Measurements from ENCODE around the gene SYCE1L.
"Not testable (repeated sequence)": the region's sequence is repeated elsewhere in the genome, so short reads cannot be mapped to it uniquely, and the experiment has no call there.

The SYCE1L gene

DNA sequence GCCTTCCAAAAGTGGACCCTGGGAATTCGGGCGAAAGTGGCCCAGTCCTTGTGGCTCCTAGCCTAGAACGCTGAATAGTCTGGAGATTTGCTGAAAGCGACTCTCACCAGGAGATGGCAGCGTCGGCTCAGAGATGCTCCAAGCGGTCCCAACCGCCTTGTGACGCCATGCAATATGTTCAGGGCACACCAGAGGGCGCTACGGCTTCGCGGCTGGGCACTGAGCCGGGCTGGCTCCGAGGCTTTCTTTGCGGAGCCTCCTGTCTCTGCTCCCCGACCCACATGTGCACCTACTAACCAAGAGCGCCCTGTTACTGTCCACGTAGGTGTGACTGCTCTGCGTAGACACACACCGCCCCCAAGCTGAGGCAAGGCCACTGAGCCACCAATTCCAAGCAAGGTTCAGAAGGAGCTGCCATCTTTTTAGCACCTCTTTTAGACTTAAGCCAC lies 36.9 kb downstream of the SYCE1L start:
- peak overlapping the region; percentile 66 for H2AFZ ChIP-seq (ENCODE audit: low read length)
- no peak overlapping the region for H2BK12ac ChIP-seq (ENCODE audit: low read length)
- H2BK120ac ChIP-seq (ENCODE audit: low read depth, low read length) = no peak overlapping the region
- H2BK5ac ChIP-seq (ENCODE audit: low read length) = no peak overlapping the region
- no peak overlapping the region for H2AK5ac ChIP-seq (ENCODE audit: low read depth, low read length)
- no peak overlapping the region for H3K23ac ChIP-seq (ENCODE audit: low read depth, low read length, poor library complexity)
- no peak overlapping the region for H3K14ac ChIP-seq (ENCODE audit: low read length)
- H3K27me3 ChIP-seq (ENCODE audit: control insufficient read depth in 3 of 3, insufficient read depth in 3 of 3, low read depth in 1 of 3, low read length in 3 of 3) = peaks cover 0 to 26% (median 0%) of the 10 kb centered on the region in 3 experiments
- peak; percentile 88 for DNase-seq (ENCODE audit: low spot score)
- no CpG with 5 or more reads among the region's 21 CpGs for WGBS, 2 donors (ENCODE audit: extremely low coverage in 2 of 2, insufficient read length in 2 of 2, insufficient replicate concordance in 1 of 2)
- peaks cover 0 to 7% of the 10 kb centered on the region in 2 donors for H3K4me1 ChIP-seq (ENCODE audit: control insufficient read depth in 2 of 2, insufficient read depth in 1 of 2, low read depth in 1 of 2, low read length in 2 of 2)
- H3K9me3 ChIP-seq (replicated peaks in 1 of 2; ENCODE audit: control insufficient read depth in 2 of 2, insufficient read depth in 1 of 2, low read depth in 1 of 2, low read length in 2 of 2) = peaks cover 0 to 3% of the 10 kb centered on the region in 2 donors
- no peak overlapping the region for H3K4ac ChIP-seq (ENCODE audit: low read length)
- no peaks in the 10 kb centered on the region for H3K36me3 ChIP-seq (replicated peaks in 1 of 2; ENCODE audit: control insufficient read depth in 2 of 2, insufficient read depth in 2 of 2, low read length in 2 of 2)
- H3K79me1 ChIP-seq (ENCODE audit: low read depth, low read length) = no peaks in the 10 kb centered on the region
- H3K9ac ChIP-seq (ENCODE audit: low read depth, low read length, poor library complexity) = no peak overlapping the region
- peak overlapping the region; percentile 43 for H3K4me2 ChIP-seq (ENCODE audit: insufficient read depth, low read length, poor library complexity, severe bottlenecking)
- H4K91ac ChIP-seq (ENCODE audit: low read depth, low read length, poor library complexity) = no peak overlapping the region
- no peak overlapping the region for H3K27ac ChIP-seq (replicated peaks; ENCODE audit: low read length)
- no peak overlapping the region for H2BK15ac ChIP-seq (ENCODE audit: low read length)
- no peak overlapping the region for H3K4me3 ChIP-seq (ENCODE audit: low read length in 2 of 2)
- no peak overlapping the region for H3K18ac ChIP-seq (ENCODE audit: low read length)
- no peak overlapping the region for H4K8ac ChIP-seq (ENCODE audit: low read depth, low read length)

DNA sequence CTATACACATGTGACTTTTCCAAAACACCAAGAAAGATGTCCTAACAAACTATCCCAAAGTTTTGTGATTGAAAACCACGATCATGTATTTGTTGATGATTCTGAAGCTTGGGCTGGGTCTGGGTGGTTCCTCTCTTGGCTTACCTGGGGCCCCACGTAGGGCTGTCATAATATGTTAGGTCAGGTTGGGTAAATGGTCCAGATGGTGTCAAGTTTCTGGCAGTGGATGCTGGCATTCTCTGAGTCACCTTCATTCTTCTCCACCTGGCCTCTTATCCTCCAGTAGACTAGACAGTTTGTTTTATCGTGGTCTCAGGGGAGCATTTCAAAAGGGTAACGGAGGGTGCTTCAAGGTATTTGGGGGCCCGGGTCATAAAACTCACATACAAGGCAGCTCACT lies 39.4 kb downstream of the SYCE1L start:
- DNase-seq (ENCODE audit: low spot score) = no peak
- WGBS, 2 donors (ENCODE audit: extremely low coverage in 2 of 2, insufficient read length in 2 of 2, insufficient replicate concordance in 1 of 2) = no CpG with 5 or more reads among the region's 5 CpGs
- no peaks in the 10 kb centered on the region for H3K36me3 ChIP-seq (replicated peaks in 1 of 2; ENCODE audit: control insufficient read depth in 2 of 2, insufficient read depth in 2 of 2, low read length in 2 of 2)
- H2BK15ac ChIP-seq (ENCODE audit: low read length) = no peak overlapping the region
- peaks cover 0 to 7% of the 10 kb centered on the region in 2 donors for H3K4me1 ChIP-seq (ENCODE audit: control insufficient read depth in 2 of 2, insufficient read depth in 1 of 2, low read depth in 1 of 2, low read length in 2 of 2)
- no peak overlapping the region for H2BK120ac ChIP-seq (ENCODE audit: low read depth, low read length)
- no peaks in the 10 kb centered on the region for H3K79me1 ChIP-seq (ENCODE audit: low read depth, low read length)
- peaks cover 0 to 3% of the 10 kb centered on the region in 2 donors for H3K9me3 ChIP-seq (replicated peaks in 1 of 2; ENCODE audit: control insufficient read depth in 2 of 2, insufficient read depth in 1 of 2, low read depth in 1 of 2, low read length in 2 of 2)
- peaks cover 0 to 26% (median 0%) of the 10 kb centered on the region in 3 experiments for H3K27me3 ChIP-seq (ENCODE audit: control insufficient read depth in 3 of 3, insufficient read depth in 3 of 3, low read depth in 1 of 3, low read length in 3 of 3)
- no peak overlapping the region for H2AK5ac ChIP-seq (ENCODE audit: low read depth, low read length)
- no peak overlapping the region for H2AFZ ChIP-seq (ENCODE audit: low read length)
- no peak overlapping the region for H2BK12ac ChIP-seq (ENCODE audit: low read length)
- H3K4me2 ChIP-seq (ENCODE audit: insufficient read depth, low read length, poor library complexity, severe bottlenecking) = no peak overlapping the region
- no peak overlapping the region for H4K8ac ChIP-seq (ENCODE audit: low read depth, low read length)
- no peak overlapping the region for H3K27ac ChIP-seq (replicated peaks; ENCODE audit: low read length)
- H3K9ac ChIP-seq (ENCODE audit: low read depth, low read length, poor library complexity) = no peak overlapping the region
- no peak overlapping the region for H3K14ac ChIP-seq (ENCODE audit: low read length)
- no peak overlapping the region for H2BK5ac ChIP-seq (ENCODE audit: low read length)
- no peak overlapping the region for H3K18ac ChIP-seq (ENCODE audit: low read length)
- no peak overlapping the region for H3K4ac ChIP-seq (ENCODE audit: low read length)
- no peak overlapping the region for H3K4me3 ChIP-seq (ENCODE audit: low read length in 2 of 2)
- H4K91ac ChIP-seq (ENCODE audit: low read depth, low read length, poor library complexity) = no peak overlapping the region
- no peak overlapping the region for H3K23ac ChIP-seq (ENCODE audit: low read depth, low read length, poor library complexity)

DNA sequence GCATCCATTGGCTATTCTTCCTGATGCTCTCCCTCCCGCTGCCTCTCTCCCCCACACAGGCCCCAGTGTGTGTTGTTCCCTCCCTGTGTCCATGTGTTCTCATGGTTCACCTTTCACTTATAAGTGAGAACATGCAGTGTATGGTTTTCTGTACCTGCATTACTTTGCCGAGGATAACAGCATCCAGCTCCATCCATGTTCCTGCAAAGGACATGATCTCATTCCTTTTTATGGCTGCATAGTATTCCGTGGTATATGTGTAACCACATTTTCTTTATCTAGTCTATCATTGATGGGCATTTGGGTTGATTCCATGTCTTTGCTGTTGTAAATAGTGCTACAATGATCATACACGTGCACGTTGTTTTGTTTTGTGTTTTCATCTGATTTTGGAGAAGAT lies 43.3 kb downstream of the SYCE1L start:
- not testable (repeated sequence) for H2BK15ac ChIP-seq (ENCODE audit: low read length); H3K27ac ChIP-seq (replicated peaks; ENCODE audit: low read length); H4K8ac ChIP-seq (ENCODE audit: low read depth, low read length); H4K91ac ChIP-seq (ENCODE audit: low read depth, low read length, poor library complexity); DNase-seq (ENCODE audit: low spot score); H3K36me3 ChIP-seq (replicated peaks in 1 of 2; ENCODE audit: control insufficient read depth in 2 of 2, insufficient read depth in 2 of 2, low read length in 2 of 2); H2AFZ ChIP-seq (ENCODE audit: low read length); H2BK12ac ChIP-seq (ENCODE audit: low read length); H3K4ac ChIP-seq (ENCODE audit: low read length); H3K79me1 ChIP-seq (ENCODE audit: low read depth, low read length); H2BK5ac ChIP-seq (ENCODE audit: low read length); H3K23ac ChIP-seq (ENCODE audit: low read depth, low read length, poor library complexity); H2BK120ac ChIP-seq (ENCODE audit: low read depth, low read length); H3K14ac ChIP-seq (ENCODE audit: low read length); H3K18ac ChIP-seq (ENCODE audit: low read length); H3K9ac ChIP-seq (ENCODE audit: low read depth, low read length, poor library complexity); H2AK5ac ChIP-seq (ENCODE audit: low read depth, low read length); H3K9me3 ChIP-seq (replicated peaks in 1 of 2; ENCODE audit: control insufficient read depth in 2 of 2, insufficient read depth in 1 of 2, low read depth in 1 of 2, low read length in 2 of 2); H3K4me1 ChIP-seq (ENCODE audit: control insufficient read depth in 2 of 2, insufficient read depth in 1 of 2, low read depth in 1 of 2, low read length in 2 of 2); H3K4me2 ChIP-seq (ENCODE audit: insufficient read depth, low read length, poor library complexity, severe bottlenecking); H3K4me3 ChIP-seq (ENCODE audit: low read length in 2 of 2)
- H3K27me3 ChIP-seq (ENCODE audit: control insufficient read depth in 3 of 3, insufficient read depth in 3 of 3, low read depth in 1 of 3, low read length in 3 of 3) = peaks cover 0 to 15% (median 0%) of the 10 kb centered on the region in 3 experiments
- no CpG with 5 or more reads among the region's 5 CpGs for WGBS, 2 donors (ENCODE audit: extremely low coverage in 2 of 2, insufficient read length in 2 of 2, insufficient replicate concordance in 1 of 2)

GRCh38 chr16:77246150-77246549 lies 46.9 kb downstream of the SYCE1L start:
- H3K4me2 ChIP-seq (ENCODE audit: insufficient read depth, low read length, poor library complexity, severe bottlenecking) = no peak overlapping the region
- no peak overlapping the region for H2AK5ac ChIP-seq (ENCODE audit: low read depth, low read length)
- no peaks in the 10 kb centered on the region for H3K79me1 ChIP-seq (ENCODE audit: low read depth, low read length)
- no peak overlapping the region for H3K4me3 ChIP-seq (ENCODE audit: low read length in 2 of 2)
- no peak for DNase-seq (ENCODE audit: low spot score)
- H2BK5ac ChIP-seq (ENCODE audit: low read length) = no peak overlapping the region
- no peaks in the 10 kb centered on the region for H3K4me1 ChIP-seq (ENCODE audit: control insufficient read depth in 2 of 2, insufficient read depth in 1 of 2, low read depth in 1 of 2, low read length in 2 of 2)
- H3K9ac ChIP-seq (ENCODE audit: low read depth, low read length, poor library complexity) = no peak overlapping the region
- no CpG with 5 or more reads among the region's 2 CpGs for WGBS, 2 donors (ENCODE audit: extremely low coverage in 2 of 2, insufficient read length in 2 of 2, insufficient replicate concordance in 1 of 2)
- no peak overlapping the region for H4K91ac ChIP-seq (ENCODE audit: low read depth, low read length, poor library complexity)
- H4K8ac ChIP-seq (ENCODE audit: low read depth, low read length) = no peak overlapping the region
- H2AFZ ChIP-seq (ENCODE audit: low read length) = no peak overlapping the region
- no peak overlapping the region for H3K23ac ChIP-seq (ENCODE audit: low read depth, low read length, poor library complexity)
- H2BK12ac ChIP-seq (ENCODE audit: low read length) = no peak overlapping the region
- no peak overlapping the region for H3K4ac ChIP-seq (ENCODE audit: low read length)
- no peak overlapping the region for H2BK120ac ChIP-seq (ENCODE audit: low read depth, low read length)
- H3K9me3 ChIP-seq (replicated peaks in 1 of 2; ENCODE audit: control insufficient read depth in 2 of 2, insufficient read depth in 1 of 2, low read depth in 1 of 2, low read length in 2 of 2) = no peaks in the 10 kb centered on the region
- no peak overlapping the region for H3K18ac ChIP-seq (ENCODE audit: low read length)
- H3K27ac ChIP-seq (replicated peaks; ENCODE audit: low read length) = no peak overlapping the region
- no peak overlapping the region for H2BK15ac ChIP-seq (ENCODE audit: low read length)
- H3K27me3 ChIP-seq (ENCODE audit: control insufficient read depth in 3 of 3, insufficient read depth in 3 of 3, low read depth in 1 of 3, low read length in 3 of 3) = no peaks in the 10 kb centered on the region
- H3K14ac ChIP-seq (ENCODE audit: low read length) = no peak overlapping the region
- no peaks in the 10 kb centered on the region for H3K36me3 ChIP-seq (replicated peaks in 1 of 2; ENCODE audit: control insufficient read depth in 2 of 2, insufficient read depth in 2 of 2, low read length in 2 of 2)
